HUDEP-2 (cell line): Measurements from ENCODE around the gene HJV.
A peak's percentile ranks its signal among the peaks of the same experiment; 100 is the strongest.

ENCODE experiments used
- DNase-seq, 76 experiments: peaks; one replicate each; lab custom pipeline; 2025; ENCODE audit not compliant: unreplicated experiment in 76 of 76; lab: John Stamatoyannopoulos, UW

Gene HJV

GRCh38 chr1:145978854-145979745 lies 42.4 kb downstream of the HJV start:
- DNase-seq, result peak in 74 of 76 experiments; percentile 55 to 99 (median 95)

- no peak for DNase-seq
Observed at GRCh38 chr1:145978471-145978853, 43.1 kb downstream of the HJV start.

- peak in 68 of 76 experiments; percentile 22 to 85 (median 56) for DNase-seq
Observed at GRCh38 chr1:145977486-145978470, 43.8 kb downstream of the HJV start.

- DNase-seq, result no peak
Observed at GRCh38 chr1:145977016-145977415, 44.5 kb downstream of the HJV start.

GRCh38 chr1:145975216-145975615 lies 46.3 kb downstream of the HJV start:
- DNase-seq, result no peak

GRCh38 chr1:145974721-145975120 lies 46.8 kb downstream of the HJV start:
- DNase-seq, result no peak

- DNase-seq, result no peak
Observed at GRCh38 chr1:145972580-145972979, 49.0 kb downstream of the HJV start.
